Pancreas (tissue), 10 donors: Measurements from ENCODE around the gene MGME1. TPM values are rescaled to one million over a fixed set of nuclear protein-coding genes. Genes with fewer than 3 reads are reported as not detected.
A peak's percentile ranks its signal among the peaks of the same experiment; 100 is the strongest.

Experiments used
- ATAC-seq, 4 donors: fragments of 200-7000 bp; cut with Tn5 transposase; one replicate each; pipeline versions ENCODE4 v1.8.0 to v1.9.1; 2020; ENCODE audit warnings: mild to moderate bottlenecking in 4 of 4, moderate library complexity in 4 of 4
- DNase-seq, 6 donors: peaks; one replicate each; pipeline ENCODE4 v3.0.0-alpha.2; 2020
- FAIRE-seq: peaks from 2 replicates; lab custom pipeline; 2012; peaks lifted over from hg19 to GRCh38; lab: Jason Lieb, UNC
- H3K27ac ChIP-seq, 4 donors: fragments of 200-600 bp; sonication (generic); 1 replicate in 3 of 4; 2 replicates in 1 of 4; pipeline versions ENCODE4 v1.5.0 to v1.8.0; 2020
- H3K27me3 ChIP-seq, 4 donors: fragments of 200-600 bp; one replicate each; pipeline ENCODE4 v1.8.0; 2021
- H3K36me3 ChIP-seq, 3 donors: fragments of 200-600 bp; sonication (generic) in 1 of 3; one replicate each; pipeline versions ENCODE4 v1.5.0 to v1.8.0; 2020 to 2021
- H3K4me1 ChIP-seq, 3 donors: fragments of 200-600 bp; one replicate each; pipeline ENCODE4 v1.8.0; 2021
- H3K4me3 ChIP-seq, 4 donors: fragments of 200-600 bp; sonication (generic) in 2 of 4; one replicate each; pipeline versions ENCODE4 v1.5.0 to v1.8.0; 2020 to 2021
- H3K9me3 ChIP-seq, 4 donors: fragments of 200-600 bp; one replicate each; pipeline ENCODE4 v1.8.0; 2021
- CTCF ChIP-seq, 4 donors: fragments of 200-600 bp; sonication (generic) in 3 of 4; IDR thresholded peaks; one replicate each; pipeline versions ENCODE4 v1.5.0 to v1.8.0; 2021; ENCODE audit warnings: antibody characterized with exemption in 4 of 4
- WGBS, 2 donors: extraction: QIAGEN DNeasy Blood & Tissue Kit; methylation state at CpG; one replicate each; pipeline ENCODE4 v1.1.7; 2013; 5-methylcytosine and 5-hydroxymethylcytosine counted together
- intact Hi-C, 3 donors: fragments of 100-400 bp; cut with DNase I; formaldehyde crosslinking; loops; one replicate each; pipeline versions ENCODE4 v1.11.1 to v1.14.2; 2022
- polyA plus RNA-seq, 2 donors: library from polyadenylated mRNA; stranded (reverse); fragments of 200-250 nt; gene quantifications; one replicate each; pipeline ENCODE4 v1.2.3, GENCODE V29; 2013
- total RNA-seq, 6 donors: library from RNA; stranded (reverse); fragmentation: NEBNext Ultra II Directional in 4 of 6; extraction: Animal tissue kit (Norgen Biotek cat#: 25700) in 4 of 6; gene quantifications; one replicate each; pipeline versions ENCODE4 v1.2.1 to v1.2.4, GENCODE V29; 2021 to 2023
- donor health status: healthy with polysubstance abuse.
- donor health status: DM: no; HTN: no; CAD: no; lungs with moderate emphysema.
- donor health status: DM: no; HTN: no; CAD: no.
- donor health status: control.
- donor health status: control.
- donor health status: Bipolar disorder and iron deficiency.
- donor health status: DM: yes; HTN: yes; CAD: no.
- donor health status: DM: no; HTN: no; CAD: no.
- donor health status: DM: no; HTN: no; CAD: no.
- donor health status: DM: yes; HTN: yes; CAD: no.

MGME1 gene
- total and polyA plus RNA-seq, 8 donors, result 4.0 to 7.6 (median 6.4) TPM

DNA sequence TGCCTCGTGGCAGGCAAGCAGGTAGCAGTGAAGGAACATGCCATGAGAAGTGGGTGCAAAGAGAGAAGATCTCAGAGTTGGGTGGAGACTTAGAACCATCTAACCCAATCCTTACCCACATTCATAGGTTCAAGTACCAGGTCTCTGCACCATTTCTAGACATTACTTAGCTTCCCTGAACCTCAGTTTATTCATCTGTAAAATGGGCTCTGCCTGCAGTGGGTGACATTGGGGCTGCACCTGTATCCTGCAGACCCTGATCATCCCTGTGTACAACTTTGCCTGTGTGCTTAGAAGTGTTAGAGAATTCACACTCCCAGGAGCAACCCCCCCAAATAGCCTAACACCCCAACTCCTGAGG, 42.9 kb upstream of the MGME1 start:
- Histone ChIP-seq H3K27ac (no peak overlapping the region), H3K36me3 (no peaks in the 10 kb centered on the region), H3K27me3 (no peaks in the 10 kb centered on the region), H3K9me3 (no peaks in the 10 kb centered on the region), H3K4me3 (no peak overlapping the region), H3K4me1 (peaks cover 12 to 40% (median 13%) of the 10 kb centered on the region in 3 donors)
- TF ChIP-seq CTCF (IDR thresholded peaks at IDR 0.05), result no peak
- intact Hi-C loops, result no loop called here
- 35 to 39% methylated on average over 1 of the region's 1 CpG for WGBS, 2 donors
- ATAC-seq (no peak), DNase-seq (no peak), FAIRE-seq (no peak)

DNA sequence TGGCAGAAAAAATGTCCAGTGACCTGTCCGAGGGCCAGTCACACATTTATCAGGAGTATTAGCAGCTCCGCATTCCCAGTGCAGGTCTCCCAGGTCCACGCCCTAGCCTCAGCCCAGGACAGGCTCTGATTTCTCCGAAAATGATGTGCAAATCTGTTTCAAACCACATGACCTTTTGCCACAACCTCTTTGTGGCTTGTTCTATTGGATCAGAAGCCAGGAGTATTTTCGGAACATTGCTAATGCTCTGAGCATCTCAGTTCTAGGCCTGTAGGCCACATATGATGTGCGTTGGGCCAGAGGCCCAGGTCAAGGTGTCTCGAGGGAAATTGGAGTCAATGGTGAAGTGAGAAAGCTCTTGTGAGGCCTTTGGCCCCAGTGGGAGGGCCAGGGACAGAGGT, 40.6 kb upstream of the MGME1 start:
- Histone ChIP-seq H3K27me3 (no peaks in the 10 kb centered on the region), H3K4me1 (peaks cover 12 to 40% (median 13%) of the 10 kb centered on the region in 3 donors), H3K9me3 (no peaks in the 10 kb centered on the region), H3K27ac (peak overlapping the region; percentile 51 to 65 (median 56)), H3K36me3 (no peaks in the 10 kb centered on the region), H3K4me3 (no peak overlapping the region)
- WGBS, 2 donors, result 71 to 72% methylated on average over 7 of the region's 7 CpGs
- DNase-seq (no peak), ATAC-seq (peak; percentile 22 to 33 (median 26)), FAIRE-seq (no peak)
- intact Hi-C loops, result no loop called here
- TF ChIP-seq CTCF (IDR thresholded peaks at IDR 0.05), result no peak

DNA sequence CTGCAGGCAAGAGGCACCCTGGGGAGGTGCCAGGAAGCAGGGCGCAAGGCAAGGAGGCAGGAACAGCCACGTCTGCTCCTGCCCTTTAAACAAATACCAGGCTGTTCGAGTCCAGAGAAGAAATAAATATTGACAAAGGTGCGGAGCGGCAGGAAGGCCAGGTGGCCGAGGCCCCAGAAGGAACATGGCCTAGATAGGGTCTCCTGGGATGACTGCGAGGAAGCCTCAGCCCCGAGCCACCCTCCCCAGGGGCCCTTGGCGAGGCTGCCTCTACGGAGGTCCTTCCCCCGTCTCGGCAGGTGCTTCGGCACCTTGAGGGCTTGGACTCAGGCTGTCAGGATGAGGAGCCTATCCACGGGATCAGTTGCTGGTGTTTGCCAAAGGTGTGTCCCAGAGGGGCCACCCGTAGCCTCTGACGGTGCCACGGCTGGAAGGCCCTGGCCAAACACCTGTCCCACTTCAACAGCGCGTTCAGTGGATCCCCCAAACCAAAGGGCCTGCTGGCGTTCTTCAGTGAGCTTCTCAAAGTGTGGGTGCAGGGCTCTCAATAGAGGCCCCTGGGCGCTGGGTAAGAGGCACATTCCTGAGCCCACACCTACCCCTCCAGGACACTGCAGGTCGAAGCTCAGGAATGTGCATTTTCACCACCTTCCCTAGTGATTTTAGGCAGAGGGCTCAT, 40.0 kb upstream of the MGME1 start:
- DNase-seq (peak in 5 of 6 donors; percentile 41 to 73 (median 56)), ATAC-seq (peak; percentile 67 to 84 (median 77)), FAIRE-seq (no peak)
- Histone ChIP-seq H3K4me1 (peaks cover 13 to 45% (median 18%) of the 10 kb centered on the region in 3 donors), H3K4me3 (no peak overlapping the region), H3K9me3 (no peaks in the 10 kb centered on the region), H3K27ac (peak overlapping the region; percentile 51 to 65 (median 56)), H3K36me3 (no peaks in the 10 kb centered on the region), H3K27me3 (no peaks in the 10 kb centered on the region)
- TF ChIP-seq CTCF (IDR thresholded peaks at IDR 0.05), result no peak
- WGBS, 2 donors, result 34 to 42% methylated on average over 22 of the region's 22 CpGs
- intact Hi-C loops, result no loop called here

DNA sequence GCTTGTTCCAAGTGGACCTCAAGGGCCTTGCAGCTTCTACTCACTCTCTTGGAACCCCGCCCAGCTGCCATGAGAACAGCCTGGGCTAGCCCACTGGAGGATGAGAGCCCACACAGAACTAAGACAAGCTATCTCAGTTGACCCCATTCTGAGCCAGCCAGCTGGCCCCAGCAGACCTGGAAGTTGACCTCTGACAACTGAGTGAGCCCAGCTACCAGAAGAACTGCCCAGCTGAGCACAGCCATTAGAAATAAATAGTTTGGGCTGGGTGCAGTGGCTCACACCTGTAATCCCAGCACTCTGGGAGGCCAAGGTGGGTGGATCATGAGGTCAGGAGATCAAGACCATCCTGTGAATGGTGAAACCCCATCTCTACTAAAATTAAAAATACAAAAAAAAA, 37.3 kb upstream of the MGME1 start:
- FAIRE-seq (no peak), DNase-seq (peak in 1 of 6 donors; percentile 36), ATAC-seq (no peak)
- Histone ChIP-seq H3K9me3 (no peaks in the 10 kb centered on the region), H3K27ac (no peak overlapping the region), H3K27me3 (no peaks in the 10 kb centered on the region), H3K4me3 (no peak overlapping the region), H3K36me3 (no peaks in the 10 kb centered on the region), H3K4me1 (peaks cover 13 to 29% (median 19%) of the 10 kb centered on the region in 3 donors)
- WGBS, 2 donors, result 100% methylated on average over 1 of the region's 1 CpG
- TF ChIP-seq CTCF (IDR thresholded peaks at IDR 0.05), result no peak
- intact Hi-C loops, result no loop called here

- Histone ChIP-seq H3K27ac (no peak overlapping the region), H3K27me3 (no peaks in the 10 kb centered on the region), H3K4me1 (peaks cover 19 to 26% (median 21%) of the 10 kb centered on the region in 3 donors), H3K4me3 (no peak overlapping the region), H3K36me3 (no peaks in the 10 kb centered on the region), H3K9me3 (no peaks in the 10 kb centered on the region)
- intact Hi-C loops, result no loop called here
- ATAC-seq, result no peak
- 82 to 91% methylated on average over 5 of the region's 5 CpGs for WGBS, 2 donors
- no peak for FAIRE-seq
- no peak for TF ChIP-seq CTCF (IDR thresholded peaks at IDR 0.05)
- no peak for DNase-seq
Observed at GRCh38 chr20:17932396-17932795, 36.4 kb upstream of the MGME1 start.
